ENCODE measurements around the gene DBNDD1.

DBNDD1 gene

GRCh38 chr16:89961920-89962319, 57.3 kb downstream of the DBNDD1 start:
- no peak for DNase-seq (ENCODE audit: low read depth in 2 of 2)

- DNase-seq (ENCODE audit: low read depth in 2 of 2) = no peak
Observed at GRCh38 chr16:89960966-89961365, 58.3 kb downstream of the DBNDD1 start.

GRCh38 chr16:89958596-89958995, 60.7 kb downstream of the DBNDD1 start:
- no peak for DNase-seq (ENCODE audit: low read depth in 2 of 2)

GRCh38 chr16:89958068-89958467, 61.2 kb downstream of the DBNDD1 start:
- no peak for DNase-seq (ENCODE audit: low read depth in 2 of 2)

GRCh38 chr16:89957216-89957785, 62.0 kb downstream of the DBNDD1 start:
- DNase-seq (ENCODE audit: low read depth in 2 of 2) = no peak

GRCh38 chr16:89956505-89957215, 62.6 kb downstream of the DBNDD1 start:
- no peak for DNase-seq (ENCODE audit: low read depth in 2 of 2)

GRCh38 chr16:89955001-89955685, 64.1 kb downstream of the DBNDD1 start:
- DNase-seq (ENCODE audit: low read depth in 2 of 2) = no peak

All from stimulated activated CD4-positive, alpha-beta T cell treated with anti-CD3 and anti-CD28 coated beads, Interleukin-1b, Interleukin-23, amount 100 ng/mL, for 4 hours (primary cell).